Upper lobe of left lung (tissue), 6 donors: ENCODE measurements around the gene OR2T10. TPM values are rescaled to one million over a fixed set of nuclear protein-coding genes. Genes with fewer than 3 reads are reported as not detected.

ENCODE experiments used
- ATAC-seq, 2 donors: fragments of 200-7000 bp; cut with Tn5 transposase; one replicate each; pipeline ENCODE4 v1.9.1; 2022; ENCODE audit warnings: mild to moderate bottlenecking in 2 of 2, moderate library complexity in 2 of 2; ENCODE audit not compliant: low FRiP score in 2 of 2
- DNase-seq, 2 donors: peaks; one replicate each; pipeline ENCODE4 v3.0.0-alpha.2; 2019 to 2020
- H3K27ac ChIP-seq, 4 donors: fragments of 200-600 bp; sonication (generic); one replicate each; pipeline ENCODE4 v1.5.1; 2016 to 2019
- H3K27me3 ChIP-seq, 4 donors: fragments of 200-600 bp; sonication (generic); one replicate each; pipeline ENCODE4 v1.5.1; 2017 to 2019
- H3K36me3 ChIP-seq, 4 donors: fragments of 200-600 bp; sonication (generic); one replicate each; pipeline ENCODE4 v1.5.1; 2016 to 2019
- H3K4me1 ChIP-seq, 4 donors: fragments of 200-600 bp; sonication (generic); one replicate each; pipeline ENCODE4 v1.5.1; 2018 to 2019
- H3K4me3 ChIP-seq, 4 donors: fragments of 200-600 bp; sonication (generic); one replicate each; pipeline ENCODE4 v1.5.1; 2017 to 2019; ENCODE audit warnings: mild to moderate bottlenecking in 2 of 4, moderate library complexity in 1 of 4
- H3K9me3 ChIP-seq, 4 donors: fragments of 200-600 bp; sonication (generic); one replicate each; pipeline ENCODE4 v1.5.1; 2018 to 2019
- CTCF ChIP-seq, 6 experiments: fragments of 450-650 bp in 4 of 6; fragments of 200-600 bp in 2 of 6; sonication (generic) in 2 of 6; IDR thresholded peaks; one replicate each; pipeline ENCODE4 v1.5.1; 2016 to 2019; ENCODE audit warnings: antibody characterized with exemption in 6 of 6
- EP300 ChIP-seq, 4 donors: sonication (generic); formaldehyde crosslinking; IDR thresholded peaks; one replicate each; pipeline ENCODE4 v1.5.1; 2017; ENCODE audit warnings: antibody characterized with exemption in 4 of 4, control low read depth in 2 of 4
- POLR2A ChIP-seq, 4 donors: fragments of 450-650 bp; IDR thresholded peaks; one replicate each; pipeline ENCODE4 v1.5.1; 2016 to 2017; ENCODE audit warnings: antibody characterized with exemption in 4 of 4, mild to moderate bottlenecking in 2 of 4
- POLR2AphosphoS5 ChIP-seq, 2 donors: sonication (generic); formaldehyde crosslinking; IDR thresholded peaks; one replicate each; pipeline ENCODE4 v1.5.1; 2017; ENCODE audit warnings: antibody characterized with exemption in 2 of 2
- WGBS, 2 donors: methylation state at CpG; one replicate each; pipeline ENCODE4 v1.1.5; 2017 to 2018; 5-methylcytosine and 5-hydroxymethylcytosine counted together
- total RNA-seq, 6 donors: library from RNA; depleted of rRNA in 4 of 6; stranded (reverse); fragments of >200 nt in 4 of 6; gene quantifications; one replicate each; pipeline versions ENCODE4 v1.1.0 to v1.2.1, GENCODE V29; 2016 to 2021
- donor health status: DM: no; HTN: no; CAD: no; lungs with moderate emphysema.
- donor health status: DM: no; HTN: yes; CAD: no; lungs with severe emphysema.

OR2T10 gene
- total RNA-seq, 6 donors from 2014 or later: not detected

GRCh38 chr1:248631354-248632008 lies 34.0 kb upstream of the OR2T10 start:
- no peaks in the 10 kb centered on the region for H3K9me3 ChIP-seq
- WGBS, 2 donors: 71 to 74% methylated on average over 7 of the region's 7 CpGs
- no peak overlapping the region for H3K4me3 ChIP-seq
- H3K4me1 ChIP-seq: no peaks in the 10 kb centered on the region
- no peaks in the 10 kb centered on the region for H3K36me3 ChIP-seq
- H3K27ac ChIP-seq: no peak overlapping the region
- no peak for ATAC-seq
- DNase-seq: no peak
- TF ChIP-seq EP300 (IDR thresholded peaks at IDR 0.05) (no peak), POLR2AphosphoS5 (IDR thresholded peaks at IDR 0.05) (no peak), CTCF (IDR thresholded peaks at IDR 0.05) (no peak), POLR2A (IDR thresholded peaks at IDR 0.05) (no peak)
- no peaks in the 10 kb centered on the region for H3K27me3 ChIP-seq

DNA sequence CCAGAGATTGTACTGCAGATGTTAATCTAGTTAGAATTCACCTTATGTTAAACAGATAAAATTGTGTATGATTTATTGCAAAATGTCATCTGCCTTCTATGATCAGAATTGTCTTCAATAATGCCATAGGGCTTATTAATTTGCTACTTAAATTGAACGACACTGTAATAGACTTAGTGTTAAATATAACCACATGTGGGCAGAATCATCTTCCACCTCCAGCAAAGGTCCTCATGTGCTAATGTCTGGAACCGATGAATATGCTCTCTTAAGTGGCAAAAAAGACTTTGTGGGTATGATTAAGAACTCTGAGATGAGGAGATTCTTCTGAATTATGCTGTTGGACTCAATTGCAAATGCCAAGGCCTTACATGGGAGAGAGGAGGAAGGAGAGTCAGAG lies 33.1 kb upstream of the OR2T10 start:
- no peaks in the 10 kb centered on the region for H3K4me1 ChIP-seq
- H3K27me3 ChIP-seq: no peaks in the 10 kb centered on the region
- ATAC-seq (no peak), DNase-seq (no peak)
- WGBS, 2 donors: 80 to 86% methylated on average over 2 of the region's 2 CpGs
- no peak overlapping the region for H3K27ac ChIP-seq
- no peaks in the 10 kb centered on the region for H3K9me3 ChIP-seq
- H3K4me3 ChIP-seq: no peak overlapping the region
- H3K36me3 ChIP-seq: no peaks in the 10 kb centered on the region
- TF ChIP-seq EP300 (IDR thresholded peaks at IDR 0.05): no peak
- TF ChIP-seq CTCF (IDR thresholded peaks at IDR 0.05): no peak
- TF ChIP-seq POLR2A (IDR thresholded peaks at IDR 0.05): no peak
- TF ChIP-seq POLR2AphosphoS5 (IDR thresholded peaks at IDR 0.05): no peak

GRCh38 chr1:248627971-248628844 lies 30.7 kb upstream of the OR2T10 start:
- no peaks in the 10 kb centered on the region for H3K36me3 ChIP-seq
- no peaks in the 10 kb centered on the region for H3K4me1 ChIP-seq
- no peak overlapping the region for H3K4me3 ChIP-seq
- H3K27ac ChIP-seq: no peak overlapping the region
- TF ChIP-seq POLR2AphosphoS5 (IDR thresholded peaks at IDR 0.05) (no peak), EP300 (IDR thresholded peaks at IDR 0.05) (no peak), CTCF (IDR thresholded peaks at IDR 0.05) (no peak), POLR2A (IDR thresholded peaks at IDR 0.05) (no peak)
- ATAC-seq: no peak
- no peaks in the 10 kb centered on the region for H3K27me3 ChIP-seq
- WGBS, 2 donors: 82 to 84% methylated on average over 9 of the region's 9 CpGs
- H3K9me3 ChIP-seq: no peaks in the 10 kb centered on the region
- no peak for DNase-seq

DNA sequence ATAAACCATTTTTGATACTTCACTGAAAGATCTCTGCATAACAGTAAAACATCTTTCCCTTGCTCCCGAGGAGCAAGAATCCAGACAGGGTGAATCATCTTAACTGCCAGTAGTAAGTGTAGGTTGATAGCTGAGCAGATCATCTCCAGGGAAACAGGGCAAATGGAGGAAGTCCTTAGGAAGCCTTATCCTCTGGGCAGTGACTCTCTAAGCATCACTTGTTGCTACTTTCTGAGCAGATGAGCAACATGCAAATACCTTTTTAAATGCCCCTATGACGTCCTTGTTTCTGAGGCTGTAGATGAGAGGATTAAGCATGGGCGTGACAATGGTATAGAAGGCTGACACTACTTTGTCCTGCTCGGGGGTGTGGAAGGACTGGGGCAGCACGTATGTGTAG lies 28.5 kb upstream of the OR2T10 start:
- no peaks in the 10 kb centered on the region for H3K4me1 ChIP-seq
- H3K4me3 ChIP-seq: no peak overlapping the region
- no peaks in the 10 kb centered on the region for H3K9me3 ChIP-seq
- 79 to 80% methylated on average over 4 to 5 of the region's 5 CpGs for WGBS, 2 donors
- H3K27ac ChIP-seq: no peak overlapping the region
- no peaks in the 10 kb centered on the region for H3K27me3 ChIP-seq
- ATAC-seq: no peak
- DNase-seq: no peak
- no peak for TF ChIP-seq CTCF (IDR thresholded peaks at IDR 0.05)
- TF ChIP-seq POLR2A (IDR thresholded peaks at IDR 0.05): no peak
- TF ChIP-seq EP300 (IDR thresholded peaks at IDR 0.05): no peak
- no peaks in the 10 kb centered on the region for H3K36me3 ChIP-seq
